ENCODE results near the gene PET117.
A peak's percentile ranks its signal among the peaks of the same experiment; 100 is the strongest.
"Not testable (repeated sequence)": the region's sequence is repeated elsewhere in the genome, so short reads cannot be mapped to it uniquely, and the experiment has no call there.

Gene PET117

GRCh38 chr20:18156045-18156444, 18.4 kb downstream of the PET117 start:
- DNase-seq (ENCODE audit: low read depth, low spot score), result no peak

- DNase-seq (ENCODE audit: low read depth, low spot score), result no peak
Observed at GRCh38 chr20:18164356-18164755, 26.7 kb downstream of the PET117 start.

GRCh38 chr20:18165553-18165952, 27.9 kb downstream of the PET117 start:
- DNase-seq (ENCODE audit: low read depth, low spot score), result peak; percentile 13

- DNase-seq (ENCODE audit: low read depth, low spot score), result no peak
Observed at GRCh38 chr20:18166241-18166881, 28.7 kb downstream of the PET117 start.

GRCh38 chr20:18166950-18167349, 29.3 kb downstream of the PET117 start:
- DNase-seq (ENCODE audit: low read depth, low spot score), result no peak

GRCh38 chr20:18172379-18172778, 34.7 kb downstream of the PET117 start:
- no peak for DNase-seq (ENCODE audit: low read depth, low spot score)

- DNase-seq (ENCODE audit: low read depth, low spot score), result no peak
Observed at GRCh38 chr20:18174906-18175683, 37.4 kb downstream of the PET117 start.

GRCh38 chr20:18176318-18176785, 38.7 kb downstream of the PET117 start:
- no peak for DNase-seq (ENCODE audit: low read depth, low spot score)

- not testable (repeated sequence) for DNase-seq (ENCODE audit: low read depth, low spot score)
Observed at GRCh38 chr20:18180366-18180765, 42.7 kb downstream of the PET117 start.

- DNase-seq (ENCODE audit: low read depth, low spot score), result no peak
Observed at GRCh38 chr20:18180815-18181214, 43.2 kb downstream of the PET117 start.

- DNase-seq (ENCODE audit: low read depth, low spot score), result no peak
Observed at GRCh38 chr20:18187020-18187419, 49.4 kb downstream of the PET117 start.

GRCh38 chr20:18188434-18188833, 50.8 kb downstream of the PET117 start:
- DNase-seq (ENCODE audit: low read depth, low spot score), result no peak

GRCh38 chr20:18190338-18191233, 52.9 kb downstream of the PET117 start:
- no peak for DNase-seq (ENCODE audit: low read depth, low spot score)

GRCh38 chr20:18191306-18191705, 53.6 kb downstream of the PET117 start:
- DNase-seq (ENCODE audit: low read depth, low spot score), result no peak

Data from smooth muscle cell of the brain vasculature (primary cell).